Erythroblast (primary cell): Measurements from ENCODE around the gene ZFP1.

ENCODE experiments used
- GATA1 ChIP-seq: IDR thresholded peaks from 2 replicates; pipeline ENCODE4 v1.6.1; 2011; ENCODE audit warnings: low read depth, mild to moderate bottlenecking, control low read depth, low read length, moderate library complexity
- POLR2A ChIP-seq: IDR thresholded peaks from 2 replicates; pipeline ENCODE4 v1.6.1; 2011; ENCODE audit warnings: mild to moderate bottlenecking, low read length

GRCh38 chr16:75160386-75160785 is 12.1 kb downstream of the ZFP1 start:
- no peak for TF ChIP-seq POLR2A
- no peak for TF ChIP-seq GATA1
